ENCODE measurements around the gene CRYBA2.

Gene CRYBA2

DNA sequence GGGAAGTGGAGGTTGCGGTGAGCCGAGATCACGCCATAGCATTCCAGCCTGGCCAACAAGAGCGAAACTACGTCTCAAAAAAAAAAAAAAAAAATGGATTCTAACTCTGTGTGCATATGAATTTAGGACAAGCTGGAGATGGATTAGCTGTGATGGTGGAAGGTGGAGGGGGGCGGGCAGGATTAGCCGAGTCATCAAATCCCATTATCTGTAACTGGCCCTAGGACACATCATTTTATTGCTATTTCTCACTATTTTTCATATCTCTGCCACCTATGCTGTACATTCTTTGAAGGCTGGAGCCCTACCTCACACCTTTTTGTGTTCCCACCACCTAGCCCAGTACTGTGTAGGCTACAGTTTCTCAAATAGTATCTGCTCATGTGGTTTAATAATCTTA is 41.1 kb downstream of the CRYBA2 start:
- no peak for DNase-seq

DNA sequence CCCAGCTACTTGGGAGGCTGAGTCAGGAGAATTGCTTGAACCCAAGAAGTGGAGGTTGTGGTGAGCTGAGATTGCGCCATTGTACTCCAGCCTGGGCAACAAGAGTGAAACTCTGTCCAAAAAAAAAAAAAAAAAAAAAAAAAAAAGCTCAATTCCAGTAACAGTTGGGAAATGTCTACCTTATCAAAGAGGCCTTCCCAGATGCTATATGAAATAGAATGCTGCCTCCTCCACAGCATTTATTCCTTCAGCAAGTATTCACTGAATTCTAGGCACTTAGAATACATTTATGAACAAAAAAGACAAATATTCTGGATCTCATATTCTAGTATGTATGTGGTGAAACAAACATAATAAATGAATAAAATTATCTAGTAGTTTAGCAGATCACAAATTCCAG is 46.6 kb downstream of the CRYBA2 start:
- DNase-seq, result no peak

DNA sequence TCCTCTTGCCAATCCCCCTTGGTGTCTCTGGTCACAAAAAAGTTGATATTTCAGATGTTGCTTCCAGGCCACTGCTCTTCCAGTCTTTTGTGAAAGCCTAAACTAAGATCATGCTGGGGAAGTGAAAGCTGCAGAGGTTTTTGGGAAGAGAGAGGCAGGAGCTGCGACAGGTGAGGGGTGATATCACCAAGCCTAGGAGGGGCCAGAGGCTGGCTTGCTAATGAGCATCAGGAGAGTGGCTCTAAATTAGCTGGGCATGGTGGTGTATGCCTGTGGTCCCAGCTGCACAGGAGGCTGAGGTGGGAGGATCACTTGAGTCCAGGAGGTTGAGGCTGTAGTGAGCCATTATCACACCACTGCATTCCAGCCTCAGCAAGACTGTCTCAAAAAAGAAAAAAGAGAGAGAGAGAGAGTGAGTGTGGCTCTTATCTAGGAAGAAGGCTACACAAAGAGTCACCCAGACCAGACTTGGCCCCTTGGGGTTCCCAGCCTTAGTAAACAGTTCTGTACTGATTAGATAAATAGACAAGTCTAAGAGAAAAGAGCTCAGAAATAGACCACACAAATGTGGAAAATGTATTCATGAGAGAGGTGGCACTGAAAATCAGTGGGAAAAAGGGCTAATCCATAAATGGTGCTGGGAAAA is 48.3 kb downstream of the CRYBA2 start:
- no peak for DNase-seq

All from fibroblast of skin of right quadriceps (primary cell).